Mesodermal cell (in vitro differentiated cells): ENCODE data around the gene SNRPD3.
"Not testable (repeated sequence)": the region's sequence is repeated elsewhere in the genome, so short reads cannot be mapped to it uniquely, and the experiment has no call there.

Experiments
- H3K27ac ChIP-seq: 2 replicates; pipeline ENCODE4 v1.7.0; 2013; ENCODE audit warnings: mild to moderate bottlenecking, low read depth, low read length, moderate library complexity; ENCODE audit not compliant: severe bottlenecking
- H3K36me3 ChIP-seq: 2 replicates; pipeline ENCODE4 v1.7.1; 2013; ENCODE audit warnings: mild to moderate bottlenecking, low read length, moderate library complexity; ENCODE audit not compliant: control insufficient read depth, insufficient read depth
- H3K4me1 ChIP-seq: one replicate; pipeline ENCODE4 v1.7.1; 2013; ENCODE audit warnings: mild to moderate bottlenecking, low read length; ENCODE audit not compliant: insufficient read depth, control insufficient read depth, poor library complexity, severe bottlenecking
- H3K4me3 ChIP-seq: 2 replicates; pipeline ENCODE4 v1.7.0; 2013; ENCODE audit warnings: low read length, control low read depth, mild to moderate bottlenecking; ENCODE audit not compliant: insufficient read depth, poor library complexity, severe bottlenecking; ENCODE audit errors: extremely low read depth
- H3K9me3 ChIP-seq: 2 replicates; pipeline ENCODE4 v1.7.1; 2013; ENCODE audit warnings: mild to moderate bottlenecking, low read length, moderate library complexity; ENCODE audit not compliant: control insufficient read depth
- WGBS, 2 experiments: methylation state at CpG; one replicate each; pipeline ENCODE4 v1.1.5; 2013; ENCODE audit warnings: missing lambda C conversion rate in 2 of 2; ENCODE audit not compliant: insufficient coverage in 2 of 2; 5-methylcytosine and 5-hydroxymethylcytosine counted together

SNRPD3 gene

DNA sequence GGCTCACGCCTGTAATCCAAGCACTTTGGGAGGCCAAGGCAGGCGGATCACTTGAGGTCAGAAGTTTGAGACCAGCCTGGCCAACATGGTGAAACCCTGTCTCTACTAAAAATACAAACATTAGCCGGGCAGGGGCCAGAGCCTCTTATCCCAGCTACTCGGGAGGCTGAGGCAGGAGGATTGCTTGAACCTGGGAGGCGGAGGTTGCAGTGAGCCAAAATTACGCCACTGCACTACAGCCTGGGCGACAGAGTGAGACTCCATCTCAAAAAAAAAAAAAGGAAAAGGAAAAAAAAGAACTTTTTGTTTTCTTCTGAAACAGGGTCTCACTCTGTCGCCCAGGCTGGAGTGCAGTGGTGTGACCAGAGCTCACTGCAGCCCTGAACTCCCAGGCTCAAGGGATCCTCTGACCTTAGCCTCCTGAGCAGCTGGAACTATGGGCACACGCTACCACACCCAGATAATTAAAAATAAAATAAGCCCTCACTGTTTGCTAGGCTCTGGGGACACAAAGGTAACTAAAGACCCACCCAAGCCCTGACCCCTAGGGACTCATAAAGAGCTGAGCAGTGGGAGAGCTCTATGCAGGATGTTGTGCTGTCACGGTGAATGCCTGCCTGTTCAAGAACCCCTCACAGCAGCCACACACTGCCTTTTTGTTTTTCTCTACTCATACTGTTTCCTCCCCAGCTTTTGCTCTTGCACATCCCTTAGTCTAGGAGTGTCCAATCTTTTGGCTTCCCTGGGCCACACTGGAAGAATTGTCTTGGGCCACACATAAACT is 3.1 kb upstream of the SNRPD3 start:
- Histone ChIP-seq H3K36me3 (peaks cover 41% of the 10 kb centered on the region), H3K4me1 (peaks cover 24% of the 10 kb centered on the region)
- H3K27ac ChIP-seq, H3K4me3 ChIP-seq, H3K9me3 ChIP-seq: not testable (repeated sequence)
- 89 to 95% methylated on average over 7 to 10 of the region's 10 CpGs for WGBS, 2 experiments

DNA sequence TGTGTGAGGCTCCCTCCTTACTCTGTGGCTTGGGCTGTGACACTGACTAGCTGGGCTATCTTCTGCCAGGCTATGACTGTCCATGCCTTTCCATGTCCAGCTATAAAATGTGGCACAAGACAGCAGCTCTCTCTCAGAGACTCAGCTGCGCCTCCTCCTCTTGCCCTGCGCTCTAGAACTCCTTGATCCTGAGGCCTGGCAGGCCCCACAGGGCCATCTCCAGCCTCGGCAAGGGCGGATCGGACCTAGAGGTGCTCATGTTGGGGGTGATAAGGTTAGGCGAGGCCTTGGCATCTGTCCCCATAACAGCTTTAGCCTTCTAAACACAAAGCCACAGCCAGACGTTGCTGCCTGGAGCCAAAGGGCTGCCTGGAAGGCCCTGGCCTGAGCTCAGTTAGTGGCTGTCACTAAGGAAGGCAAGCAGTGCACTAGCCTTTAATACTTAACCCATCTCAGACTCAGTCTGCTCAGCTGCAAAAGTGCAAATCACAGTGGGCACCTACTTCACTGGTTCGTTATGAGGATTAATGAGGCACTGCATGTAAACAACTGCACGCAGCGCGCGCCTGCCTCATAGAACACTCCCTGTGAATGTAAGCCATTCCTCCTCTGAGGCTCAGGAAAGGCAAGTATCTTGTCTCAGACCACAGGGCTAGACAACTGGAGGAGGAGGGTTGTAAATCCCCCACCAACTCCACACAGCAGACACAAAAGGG is 2.0 kb upstream of the SNRPD3 start:
- Histone ChIP-seq H3K4me1 (peaks cover 24% of the 10 kb centered on the region), H3K36me3 (peaks cover 44% of the 10 kb centered on the region), H3K9me3 (no peaks in the 10 kb centered on the region), H3K4me3 (peak overlapping the region; percentile 94), H3K27ac (no peak overlapping the region)
- WGBS, 2 experiments, result 86 to 88% methylated on average over 6 to 7 of the region's 12 CpGs

DNA sequence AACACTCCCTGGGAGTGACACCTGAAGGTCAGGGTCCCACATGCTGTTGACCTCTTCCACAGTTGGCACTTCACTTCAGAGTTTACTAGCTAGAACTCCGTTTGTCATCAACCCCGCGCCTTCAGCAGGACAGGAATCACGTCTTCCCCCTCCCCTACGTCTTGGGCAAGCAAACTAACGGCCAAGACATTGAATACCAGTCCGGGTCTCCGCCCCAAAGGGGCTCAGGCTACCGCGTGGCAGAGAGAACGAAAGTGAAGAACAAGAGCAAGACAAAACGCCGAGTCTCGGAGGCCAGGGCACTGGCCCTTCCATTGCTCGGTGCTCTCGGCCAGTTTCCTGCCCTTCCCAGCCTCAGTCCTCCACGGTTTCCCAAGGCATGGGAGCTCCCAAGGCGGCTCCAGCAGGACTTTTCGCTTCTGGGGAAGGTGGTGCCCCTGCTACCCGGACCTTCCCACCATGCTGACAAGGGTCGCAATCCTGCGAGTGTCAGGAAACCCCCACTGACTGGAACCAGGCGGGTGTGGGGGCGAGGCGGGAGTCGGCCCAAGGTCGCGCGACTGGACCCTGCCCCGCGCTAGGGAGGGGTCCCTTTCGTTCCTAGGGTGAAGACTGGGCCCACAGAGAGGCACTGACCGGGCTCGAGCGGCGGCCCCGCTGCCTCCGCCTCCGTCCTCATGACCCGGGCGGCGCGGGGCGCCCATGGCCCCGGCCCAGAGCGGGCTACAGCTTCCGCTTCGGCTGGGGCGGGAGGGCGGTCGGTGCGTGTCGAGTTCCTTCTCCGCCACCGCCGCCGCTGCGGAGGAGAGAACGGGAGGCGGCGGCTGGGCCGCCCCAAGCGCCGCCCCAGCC is 1.3 kb upstream of the SNRPD3 start, which contains the start of gene GUCD1:
TSS of gene GUCD1 (minus strand) at position 826 of the 852 bp plus-strand sequence. CDS start at position 679, 147 bp downstream.
- Histone ChIP-seq H3K36me3 (peaks cover 48% of the 10 kb centered on the region), H3K4me3 (peak within 1 kb of the TSS; percentile 94), H3K27ac (peak within 1 kb of the TSS; percentile 91), H3K4me1 (peaks cover 24% of the 10 kb centered on the region), H3K9me3 (no peaks in the 10 kb centered on the region)
- WGBS, 2 experiments, result 1% methylated on average over 47 to 55 of the region's 64 CpGs

DNA sequence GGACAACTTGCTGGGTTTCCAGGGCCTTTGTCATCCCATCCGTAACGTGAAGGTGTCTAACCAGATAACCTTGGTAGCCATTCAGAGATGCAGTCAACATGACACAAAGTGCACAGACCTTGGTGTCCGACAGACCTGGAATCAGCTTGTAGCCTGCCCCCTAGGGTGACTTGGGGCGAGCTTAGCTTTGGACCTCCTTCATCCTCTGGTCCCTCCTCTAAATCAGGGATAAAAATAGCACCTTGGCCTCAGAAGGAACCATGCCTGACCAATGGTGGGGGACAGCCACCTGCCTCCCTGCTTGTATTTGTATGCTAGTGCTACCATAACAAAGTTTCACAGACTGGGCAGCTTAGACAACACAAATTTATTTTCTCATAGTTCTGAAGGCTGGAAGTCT is 3.7 kb downstream of the SNRPD3 start:
- Histone ChIP-seq H3K4me1 (peaks cover 9% of the 10 kb centered on the region), H3K27ac (no peak overlapping the region), H3K4me3 (no peak overlapping the region), H3K36me3 (peaks cover 70% of the 10 kb centered on the region), H3K9me3 (no peaks in the 10 kb centered on the region)
- 97 to 100% methylated on average over 3 to 4 of the region's 4 CpGs for WGBS, 2 experiments

DNA sequence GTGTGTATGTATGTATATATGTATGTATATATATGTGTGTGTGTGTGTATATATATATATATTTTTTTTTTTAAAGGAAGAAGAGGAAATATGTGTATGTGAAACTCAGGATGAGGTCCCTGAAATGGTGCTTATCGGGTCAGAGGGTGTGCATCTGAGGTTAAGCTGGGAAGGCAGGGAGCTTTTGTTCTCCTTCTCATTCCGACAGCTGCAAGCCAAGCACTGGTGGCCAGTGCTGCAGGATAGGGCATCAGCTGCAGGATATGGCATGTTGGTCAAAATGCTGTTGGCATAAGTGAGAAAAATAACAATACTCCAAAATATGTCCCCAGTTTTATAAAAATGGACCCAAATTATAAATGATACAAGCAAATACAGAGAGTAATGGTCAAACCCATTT is 7.4 kb downstream of the SNRPD3 start:
- 83 to 92% methylated on average over 1 to 2 of the region's 2 CpGs for WGBS, 2 experiments
- H3K36me3 ChIP-seq, result peaks cover 88% of the 10 kb centered on the region

DNA sequence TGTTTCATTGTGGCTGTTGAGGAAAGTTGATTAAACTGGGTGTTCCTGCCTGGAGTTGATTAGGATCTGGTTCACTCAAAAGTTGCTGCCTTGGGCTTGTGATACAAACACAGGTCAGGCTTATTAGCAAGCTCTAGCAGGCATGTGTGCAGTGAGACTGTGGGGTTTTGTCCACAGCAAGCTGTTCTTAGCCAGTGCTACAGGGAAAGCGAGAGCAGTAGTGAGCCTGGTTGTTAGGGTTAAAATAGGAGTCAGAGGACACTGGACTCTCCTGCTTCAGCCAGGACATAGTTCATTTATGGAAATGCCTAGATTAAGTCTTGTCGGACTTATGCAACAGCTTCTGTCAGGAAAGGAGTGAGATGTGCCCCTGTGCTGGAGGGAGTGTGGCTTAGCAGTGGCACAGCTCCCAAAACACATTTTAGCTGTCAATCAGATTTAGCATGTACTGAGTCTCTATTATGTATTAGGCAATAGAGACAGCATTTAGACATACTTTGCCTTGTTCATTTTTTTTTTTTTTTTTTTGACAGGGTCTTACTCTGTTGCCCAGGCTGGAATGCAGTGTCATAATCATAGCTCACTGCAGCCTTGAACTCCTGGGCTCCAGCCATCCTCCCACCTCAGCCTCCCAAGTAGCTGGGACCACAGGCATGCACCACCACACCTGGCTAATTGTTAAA is 8.7 kb downstream of the SNRPD3 start:
- Histone ChIP-seq H3K9me3 (no peaks in the 10 kb centered on the region), H3K36me3 (peaks cover 88% of the 10 kb centered on the region), H3K27ac (no peak overlapping the region), H3K4me3 (no peak overlapping the region), H3K4me1 (no peaks in the 10 kb centered on the region)
- WGBS, 2 experiments, result 89 to 94% methylated on average over 2 of the region's 2 CpGs

More for the DNA sequence above, 7.4 kb downstream of the SNRPD3 start:
- Histone ChIP-seq H3K4me3 (no peak overlapping the region), H3K27ac (no peak overlapping the region), H3K9me3 (no peaks in the 10 kb centered on the region), H3K4me1 (no peaks in the 10 kb centered on the region)

DNA sequence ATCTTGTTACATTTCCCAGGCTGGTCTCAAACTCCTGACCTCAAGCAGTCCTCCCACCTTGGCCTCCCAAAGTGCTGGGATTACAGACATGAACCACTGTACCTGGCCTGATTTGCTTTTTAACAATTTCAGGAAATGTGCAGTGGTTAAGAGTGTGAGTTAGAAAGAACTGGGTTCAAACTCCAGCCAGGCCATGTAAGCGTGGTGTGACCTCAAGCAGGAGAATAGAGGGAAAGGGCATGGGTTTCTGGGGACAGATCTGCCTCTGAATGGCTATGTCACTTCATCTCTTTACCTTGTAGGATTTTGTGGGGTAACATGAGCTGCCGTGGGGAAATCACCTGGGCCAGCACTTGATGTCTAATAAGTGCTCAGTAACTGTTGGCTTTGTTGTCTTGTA is 9.3 kb downstream of the SNRPD3 start:
- Histone ChIP-seq H3K27ac (no peak overlapping the region), H3K36me3 (peaks cover 88% of the 10 kb centered on the region), H3K4me1 (no peaks in the 10 kb centered on the region), H3K4me3 (no peak overlapping the region), H3K9me3 (no peaks in the 10 kb centered on the region)
- WGBS, 2 experiments, result 100% methylated on average over 2 of the region's 2 CpGs

DNA sequence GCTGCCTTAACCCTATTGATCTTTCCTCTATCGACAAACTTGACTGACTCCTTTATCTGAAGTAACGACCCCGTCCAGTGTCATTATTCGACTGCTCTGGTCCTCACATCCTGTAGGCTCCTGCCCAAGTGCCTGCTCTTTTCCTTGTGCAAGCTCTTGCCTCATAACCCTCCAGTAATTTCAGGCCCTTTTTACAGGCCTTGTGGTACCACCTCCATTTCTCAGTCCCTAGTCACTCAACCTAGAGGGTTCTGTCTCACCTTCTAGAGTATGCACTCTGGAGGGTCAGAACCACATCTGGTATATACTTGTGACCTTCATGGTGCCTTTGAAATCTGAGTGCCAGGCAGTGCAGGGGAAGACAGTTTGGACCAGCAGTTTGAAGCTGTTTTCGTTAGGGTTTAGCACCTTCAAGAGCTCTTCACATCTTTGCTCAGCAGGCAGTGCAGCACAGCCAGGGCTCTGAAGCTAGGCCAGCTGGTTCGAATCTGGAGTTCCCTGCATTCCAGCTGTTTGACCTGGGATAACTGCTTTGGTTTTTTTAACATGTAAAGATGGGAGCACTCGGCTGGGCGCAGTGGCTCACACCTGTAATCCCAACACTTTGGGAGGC is 11.2 kb downstream of the SNRPD3 start:
- 90 to 93% methylated on average over 7 of the region's 8 CpGs for WGBS, 2 experiments
- no peak overlapping the region for H3K27ac ChIP-seq
- H3K9me3 ChIP-seq, result no peaks in the 10 kb centered on the region
- H3K4me1 ChIP-seq, result no peaks in the 10 kb centered on the region
- H3K36me3 ChIP-seq, result peaks cover 93% of the 10 kb centered on the region
- H3K4me3 ChIP-seq, result no peak overlapping the region

DNA sequence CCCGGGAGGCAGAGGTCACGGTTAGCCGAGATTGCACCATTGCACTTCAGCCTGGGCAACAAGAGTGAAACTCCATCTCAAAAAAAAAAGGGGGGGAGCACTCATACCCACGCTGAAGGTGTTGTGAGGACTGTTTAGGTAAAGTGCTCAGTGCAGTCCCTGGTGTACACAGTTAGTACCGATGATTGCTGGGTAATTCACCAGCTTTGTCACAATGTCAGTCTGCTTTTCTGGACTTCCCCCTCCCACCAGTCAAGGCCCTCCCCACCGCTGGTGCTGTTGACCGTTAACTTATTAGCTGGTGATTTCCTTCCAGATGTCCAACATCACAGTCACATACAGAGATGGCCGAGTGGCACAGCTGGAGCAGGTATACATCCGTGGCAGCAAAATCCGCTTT is 11.9 kb downstream of the SNRPD3 start:
- no peaks in the 10 kb centered on the region for H3K9me3 ChIP-seq
- H3K27ac ChIP-seq, result no peak overlapping the region
- peaks cover 94% of the 10 kb centered on the region for H3K36me3 ChIP-seq
- 97% methylated on average over 9 to 10 of the region's 10 CpGs for WGBS, 2 experiments
- no peaks in the 10 kb centered on the region for H3K4me1 ChIP-seq
- H3K4me3 ChIP-seq, result no peak overlapping the region

DNA sequence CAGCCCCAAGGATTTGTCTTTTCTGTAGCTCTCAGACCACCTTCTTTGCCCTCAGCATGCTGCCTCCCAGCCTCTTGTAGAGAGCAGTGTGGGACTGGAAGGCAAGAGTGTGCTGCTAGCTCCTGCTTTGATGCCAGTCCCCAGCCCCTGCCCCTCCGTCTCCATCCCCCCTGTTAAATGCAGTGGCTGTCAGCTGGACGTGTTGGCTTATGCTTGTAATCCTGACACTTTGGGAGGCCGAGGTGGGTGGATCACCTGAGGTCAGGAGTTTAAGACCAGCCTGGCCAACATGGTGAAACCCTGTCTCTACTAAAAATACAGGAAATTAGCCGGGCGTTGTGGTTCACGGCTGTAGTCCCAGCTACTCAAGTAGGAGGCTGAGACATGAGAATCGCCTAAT is 15.5 kb downstream of the SNRPD3 start:
- Histone ChIP-seq H3K36me3 (peaks cover 88% of the 10 kb centered on the region), H3K4me1 (no peaks in the 10 kb centered on the region), H3K9me3 (no peaks in the 10 kb centered on the region), H3K4me3 (no peak overlapping the region), H3K27ac (no peak overlapping the region)
- WGBS, 2 experiments, result 96 to 97% methylated on average over 6 to 7 of the region's 7 CpGs
